HCT116 (cell line): ENCODE data around the gene TRIM9. TPM values are rescaled to one million over a fixed set of nuclear protein-coding genes. Genes with fewer than 3 reads are reported as not detected.

Source experiments
- ATAC-seq: fragments of 200-7000 bp; cut with Tn5 transposase; 2 replicates; pipeline ENCODE4 v1.9.1; 2020; ENCODE audit warnings: mild to moderate bottlenecking, moderate library complexity
- BruUV-seq: library from RNA; stranded (reverse); fragments of 400-500 nt; replicated peaks from 2 replicates; lab custom pipeline; 2021; lab: Mats Ljungman, UMichigan
- CTCF ChIA-PET: fragments of 300-600 bp; sonication (Branson Sonifier 250); formaldehyde crosslinking; loops from one replicate; lab custom pipeline; 2021; ENCODE audit warnings: antibody characterized with exemption; lab: Charles Lee
- POLR2A ChIA-PET: fragments of 300-600, 350-600 bp; sonication (Branson Sonifier 250); formaldehyde crosslinking; loops from one replicate; lab custom pipeline; 2021; ENCODE audit warnings: antibody characterized with exemption; lab: Charles Lee
- RAD21 ChIA-PET, 2 experiments: fragments of 300-600 bp; sonication (Branson Sonifier 250); formaldehyde crosslinking; loops; one replicate each; lab custom pipeline; 2023; ENCODE audit warnings: low total read pairs in 2 of 2; ENCODE audit not compliant: uncharacterized antibody in 2 of 2, unreplicated experiment in 2 of 2, low non-redundant PET in 1 of 2; lab: Charles Lee
- DNase-seq: peaks from one replicate; pipeline ENCODE4 v3.0.0-alpha.2; 2010; ENCODE audit warnings: low read depth, low spot score
- H2AFZ ChIP-seq: fragments of 200-600 bp; shearing (Covaris generic), sonication (generic); 2 replicates; pipeline ENCODE4 v1.6.1; 2017; ENCODE audit warnings: low read depth, mixed run types, mixed read lengths, antibody characterized with exemption, low read length; ENCODE audit not compliant: poor library complexity, severe bottlenecking
- H3K27ac ChIP-seq: 2 replicates; pipeline ENCODE4 v1.5.1; 2012; ENCODE audit warnings: low read depth, low read length
- H3K27me3 ChIP-seq: fragments of 200-600 bp; sonication (generic); 2 replicates; pipeline ENCODE4 v1.6.1; 2016; ENCODE audit warnings: mixed run types, low read length, mixed read lengths; ENCODE audit not compliant: insufficient read depth
- H3K36me3 ChIP-seq, 2 experiments: fragments of 200-500 bp in 1 of 2; fragments of 200-600 bp in 1 of 2; sonication (Bioruptor generic) in 1 of 2; sonication (generic) in 1 of 2; 2 replicates each; pipeline versions ENCODE4 v1.5.1 to v1.6.1; 2014 to 2016; ENCODE audit warnings: low read length in 2 of 2, inconsistent platforms in 1 of 2, mixed read lengths in 1 of 2, mixed run types in 1 of 2; ENCODE audit not compliant: insufficient read depth in 2 of 2, control insufficient read depth in 1 of 2
- H3K4me1 ChIP-seq, 2 experiments: fragments of 200-600 bp in 1 of 2; sonication (generic) in 1 of 2; 2 replicates each; pipeline versions ENCODE4 v1.5.1 to v1.6.1; 2012 to 2017; ENCODE audit warnings: low read length in 2 of 2, inconsistent platforms in 1 of 2, mild to moderate bottlenecking in 1 of 2, mixed read lengths in 1 of 2, mixed run types in 1 of 2, moderate library complexity in 1 of 2; ENCODE audit not compliant: insufficient read depth in 2 of 2, control insufficient read depth in 1 of 2
- H3K4me2 ChIP-seq: fragments of 200-600 bp; sonication (generic); 2 replicates; pipeline ENCODE4 v1.6.1; 2017; ENCODE audit warnings: mixed run types, low read length, mixed read lengths
- H3K4me3 ChIP-seq, 2 experiments: fragments of 200-600 bp in 1 of 2; sonication (generic) in 1 of 2; replicated peaks in 1 of 2; 2 replicates each; pipeline ENCODE4 v1.5.1; 2011 to 2016; ENCODE audit warnings: low read length in 2 of 2, control low read depth in 1 of 2, low read depth in 1 of 2, mild to moderate bottlenecking in 1 of 2, mixed read lengths in 1 of 2, mixed run types in 1 of 2
- H3K79me2 ChIP-seq: fragments of 200-600 bp; sonication (generic); 2 replicates; pipeline ENCODE4 v1.6.1; 2017; ENCODE audit warnings: mild to moderate bottlenecking, mixed run types, low read length, moderate library complexity, mixed read lengths; ENCODE audit not compliant: insufficient read depth
- H3K9ac ChIP-seq: fragments of 200-600 bp; sonication (generic); 2 replicates; pipeline ENCODE4 v1.6.1; 2016; ENCODE audit warnings: low read length, mixed read lengths
- H3K9me2 ChIP-seq: fragments of 200-600 bp; sonication (generic), shearing (Covaris generic); 2 replicates; pipeline ENCODE4 v1.6.1; 2017; ENCODE audit warnings: mixed run types, mild to moderate bottlenecking, moderate library complexity; ENCODE audit not compliant: insufficient read depth
- H3K9me3 ChIP-seq, 2 experiments: fragments of 200-500 bp in 1 of 2; fragments of 200-600 bp in 1 of 2; sonication (Bioruptor generic) in 1 of 2; sonication (generic) in 1 of 2; 2 replicates each; pipeline ENCODE4 v1.6.1; 2014 to 2017; ENCODE audit warnings: low read length in 2 of 2, mixed read lengths in 2 of 2, inconsistent platforms in 1 of 2, low read depth in 1 of 2, mild to moderate bottlenecking in 1 of 2, mixed run types in 1 of 2, moderate library complexity in 1 of 2; ENCODE audit not compliant: control insufficient read depth in 1 of 2, insufficient read depth in 1 of 2
- H4K20me1 ChIP-seq: fragments of 200-600 bp; sonication (generic), shearing (Covaris generic); 2 replicates; pipeline ENCODE4 v1.6.1; 2017; ENCODE audit warnings: mixed run types, mild to moderate bottlenecking, moderate library complexity; ENCODE audit not compliant: insufficient read depth
- CBX3 ChIP-seq: IDR thresholded peaks from 2 replicates; pipeline ENCODE4 v1.6.1; 2012; ENCODE audit warnings: low read depth
- EGR1 ChIP-seq: IDR thresholded peaks from 2 replicates; pipeline ENCODE4 v1.6.1; 2012; ENCODE audit warnings: low read depth
- ELF1 ChIP-seq: IDR thresholded peaks from 2 replicates; pipeline ENCODE4 v1.6.1; 2012; ENCODE audit warnings: low read depth, borderline replicate concordance
- EZH2 ChIP-seq: fragments of 200-600 bp; sonication (generic); IDR thresholded peaks from 2 replicates; pipeline ENCODE4 v1.6.1; 2017; ENCODE audit warnings: antibody characterized with exemption, mixed run types
- EZH2phosphoT487 ChIP-seq: fragments of 200-600 bp; IDR thresholded peaks from 2 replicates; pipeline ENCODE4 v1.6.1; 2018; ENCODE audit warnings: antibody characterized with exemption, borderline replicate concordance
- FOSL1 ChIP-seq: IDR thresholded peaks from 2 replicates; pipeline ENCODE4 v1.6.1; 2012; ENCODE audit warnings: low read depth
- JUND ChIP-seq: IDR thresholded peaks from 2 replicates; pipeline ENCODE4 v1.6.1; 2012
- SIN3A ChIP-seq: IDR thresholded peaks from 2 replicates; pipeline ENCODE4 v1.6.1; 2012; ENCODE audit warnings: low read depth
- SP1 ChIP-seq: IDR thresholded peaks from 2 replicates; pipeline ENCODE4 v1.6.1; 2012; ENCODE audit warnings: low read depth
- SRF ChIP-seq: IDR thresholded peaks from 2 replicates; pipeline ENCODE4 v1.6.1; 2012; ENCODE audit warnings: low read depth
- TCF7L2 ChIP-seq: IDR thresholded peaks from 2 replicates; pipeline ENCODE4 v1.7.0; 2011; ENCODE audit warnings: borderline replicate concordance, inconsistent platforms; ENCODE audit not compliant: insufficient read depth, insufficient read length; ENCODE audit errors: extremely low read depth
- YY1 ChIP-seq: IDR thresholded peaks from 2 replicates; pipeline ENCODE4 v1.6.1; 2011; ENCODE audit warnings: low read length, low read depth, moderate library complexity, mild to moderate bottlenecking; ENCODE audit not compliant: insufficient replicate concordance; ENCODE audit errors: extremely low read depth
- ZFX ChIP-seq: fragments of 450-650 bp; IDR thresholded peaks from 2 replicates; pipeline ENCODE4 v1.6.1; 2017
- ZNF274 ChIP-seq: fragments of 200-500 bp; sonication (Bioruptor generic); IDR thresholded peaks from 2 replicates; pipeline ENCODE4 v1.6.1; 2014; ENCODE audit warnings: mild to moderate bottlenecking, low read depth, low read length, inconsistent platforms
- intact Hi-C: fragments of 100-400 bp; cut with micrococcal nuclease; formaldehyde crosslinking; loops from 2 replicates; pipeline ENCODE4 v1.10.0; 2022
- total RNA-seq: library from RNA; stranded (reverse); gene quantifications from one replicate; pipeline ENCODE4 v1.2.1, GENCODE V29; 2021; ENCODE audit not compliant: unreplicated experiment
- TF ChIP-seq, protein P1 (sequence below): IDR thresholded peaks from 2 replicates; pipeline ENCODE4 v1.6.1; 2012; ENCODE audit warnings: low read depth
- TF ChIP-seq, protein P2 (sequence below): IDR thresholded peaks from 2 replicates; pipeline ENCODE4 v1.6.1; 2012
- TF ChIP-seq, protein P3 (sequence below): IDR thresholded peaks from 2 replicates; pipeline ENCODE4 v1.6.1; 2012
- TF ChIP-seq, protein P4 (sequence below): IDR thresholded peaks from 2 replicates; pipeline ENCODE4 v1.6.1; 2011; ENCODE audit warnings: mild to moderate bottlenecking, low read length, moderate library complexity; ENCODE audit not compliant: insufficient replicate concordance; ENCODE audit errors: extremely low read depth
- TF ChIP-seq, protein P5 (sequence below), 3 experiments: fragments of 200-600 bp in 1 of 3; sonication (generic) in 1 of 3; IDR thresholded peaks in 2 of 3; conservative IDR thresholded peaks in 1 of 3; 2 replicates each; pipeline ENCODE4 v1.5.1; 2012 to 2017; ENCODE audit warnings: low read depth in 2 of 3, low read length in 2 of 3, antibody characterized with exemption in 1 of 3, borderline replicate concordance in 1 of 3, control low read depth in 1 of 3, mild to moderate bottlenecking in 1 of 3, mixed read lengths in 1 of 3, mixed run types in 1 of 3, moderate library complexity in 1 of 3; ENCODE audit not compliant: insufficient read depth in 1 of 3

Gene TRIM9
- total RNA-seq, 1 experiment from 2014 or later: 4.6 TPM

DNA sequence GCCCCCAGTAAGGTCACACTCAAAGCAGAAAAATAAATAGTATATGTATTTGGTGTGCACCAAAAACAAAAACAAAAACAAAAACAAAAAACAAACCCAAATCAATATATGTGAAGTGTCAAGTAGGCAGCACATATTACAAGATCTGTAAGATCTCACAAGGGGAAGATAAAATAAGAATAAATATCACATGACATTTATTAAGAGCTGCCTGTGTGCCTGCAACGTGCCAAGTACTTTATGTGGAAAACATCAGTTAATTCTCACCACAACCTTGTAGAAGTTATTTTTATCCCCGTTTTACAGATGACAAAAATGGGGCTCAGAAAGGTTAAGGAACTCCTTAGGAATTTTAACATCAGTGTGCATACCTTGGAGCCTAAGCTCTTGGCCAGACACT, 26.6 kb downstream of the TRIM9 start:
- no peaks in the 10 kb centered on the region for H4K20me1 ChIP-seq
- POLR2A ChIA-PET: no interaction called here
- BruUV-seq: no TSS peak
- no peak for ATAC-seq
- no peak for TF ChIP-seq ZNF274
- TF ChIP-seq YY1: no peak
- TF ChIP-seq CBX3: no peak
- no peak for TF ChIP-seq SP1
- TF ChIP-seq, protein P1, sequence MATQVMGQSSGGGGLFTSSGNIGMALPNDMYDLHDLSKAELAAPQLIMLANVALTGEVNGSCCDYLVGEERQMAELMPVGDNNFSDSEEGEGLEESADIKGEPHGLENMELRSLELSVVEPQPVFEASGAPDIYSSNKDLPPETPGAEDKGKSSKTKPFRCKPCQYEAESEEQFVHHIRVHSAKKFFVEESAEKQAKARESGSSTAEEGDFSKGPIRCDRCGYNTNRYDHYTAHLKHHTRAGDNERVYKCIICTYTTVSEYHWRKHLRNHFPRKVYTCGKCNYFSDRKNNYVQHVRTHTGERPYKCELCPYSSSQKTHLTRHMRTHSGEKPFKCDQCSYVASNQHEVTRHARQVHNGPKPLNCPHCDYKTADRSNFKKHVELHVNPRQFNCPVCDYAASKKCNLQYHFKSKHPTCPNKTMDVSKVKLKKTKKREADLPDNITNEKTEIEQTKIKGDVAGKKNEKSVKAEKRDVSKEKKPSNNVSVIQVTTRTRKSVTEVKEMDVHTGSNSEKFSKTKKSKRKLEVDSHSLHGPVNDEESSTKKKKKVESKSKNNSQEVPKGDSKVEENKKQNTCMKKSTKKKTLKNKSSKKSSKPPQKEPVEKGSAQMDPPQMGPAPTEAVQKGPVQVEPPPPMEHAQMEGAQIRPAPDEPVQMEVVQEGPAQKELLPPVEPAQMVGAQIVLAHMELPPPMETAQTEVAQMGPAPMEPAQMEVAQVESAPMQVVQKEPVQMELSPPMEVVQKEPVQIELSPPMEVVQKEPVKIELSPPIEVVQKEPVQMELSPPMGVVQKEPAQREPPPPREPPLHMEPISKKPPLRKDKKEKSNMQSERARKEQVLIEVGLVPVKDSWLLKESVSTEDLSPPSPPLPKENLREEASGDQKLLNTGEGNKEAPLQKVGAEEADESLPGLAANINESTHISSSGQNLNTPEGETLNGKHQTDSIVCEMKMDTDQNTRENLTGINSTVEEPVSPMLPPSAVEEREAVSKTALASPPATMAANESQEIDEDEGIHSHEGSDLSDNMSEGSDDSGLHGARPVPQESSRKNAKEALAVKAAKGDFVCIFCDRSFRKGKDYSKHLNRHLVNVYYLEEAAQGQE: no peak
- TF ChIP-seq, protein P2, sequence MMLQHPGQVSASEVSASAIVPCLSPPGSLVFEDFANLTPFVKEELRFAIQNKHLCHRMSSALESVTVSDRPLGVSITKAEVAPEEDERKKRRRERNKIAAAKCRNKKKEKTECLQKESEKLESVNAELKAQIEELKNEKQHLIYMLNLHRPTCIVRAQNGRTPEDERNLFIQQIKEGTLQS: no peak
- TF ChIP-seq FOSL1: no peak
- TF ChIP-seq SIN3A: no peak
- TF ChIP-seq TCF7L2: no peak
- no peak for TF ChIP-seq EGR1
- TF ChIP-seq, protein P3, sequence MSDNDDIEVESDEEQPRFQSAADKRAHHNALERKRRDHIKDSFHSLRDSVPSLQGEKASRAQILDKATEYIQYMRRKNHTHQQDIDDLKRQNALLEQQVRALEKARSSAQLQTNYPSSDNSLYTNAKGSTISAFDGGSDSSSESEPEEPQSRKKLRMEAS: no peak
- no peak for TF ChIP-seq EZH2phosphoT487
- TF ChIP-seq, protein P4, sequence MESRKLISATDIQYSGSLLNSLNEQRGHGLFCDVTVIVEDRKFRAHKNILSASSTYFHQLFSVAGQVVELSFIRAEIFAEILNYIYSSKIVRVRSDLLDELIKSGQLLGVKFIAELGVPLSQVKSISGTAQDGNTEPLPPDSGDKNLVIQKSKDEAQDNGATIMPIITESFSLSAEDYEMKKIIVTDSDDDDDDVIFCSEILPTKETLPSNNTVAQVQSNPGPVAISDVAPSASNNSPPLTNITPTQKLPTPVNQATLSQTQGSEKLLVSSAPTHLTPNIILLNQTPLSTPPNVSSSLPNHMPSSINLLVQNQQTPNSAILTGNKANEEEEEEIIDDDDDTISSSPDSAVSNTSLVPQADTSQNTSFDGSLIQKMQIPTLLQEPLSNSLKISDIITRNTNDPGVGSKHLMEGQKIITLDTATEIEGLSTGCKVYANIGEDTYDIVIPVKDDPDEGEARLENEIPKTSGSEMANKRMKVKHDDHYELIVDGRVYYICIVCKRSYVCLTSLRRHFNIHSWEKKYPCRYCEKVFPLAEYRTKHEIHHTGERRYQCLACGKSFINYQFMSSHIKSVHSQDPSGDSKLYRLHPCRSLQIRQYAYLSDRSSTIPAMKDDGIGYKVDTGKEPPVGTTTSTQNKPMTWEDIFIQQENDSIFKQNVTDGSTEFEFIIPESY: no peak
- TF ChIP-seq, protein P5, sequence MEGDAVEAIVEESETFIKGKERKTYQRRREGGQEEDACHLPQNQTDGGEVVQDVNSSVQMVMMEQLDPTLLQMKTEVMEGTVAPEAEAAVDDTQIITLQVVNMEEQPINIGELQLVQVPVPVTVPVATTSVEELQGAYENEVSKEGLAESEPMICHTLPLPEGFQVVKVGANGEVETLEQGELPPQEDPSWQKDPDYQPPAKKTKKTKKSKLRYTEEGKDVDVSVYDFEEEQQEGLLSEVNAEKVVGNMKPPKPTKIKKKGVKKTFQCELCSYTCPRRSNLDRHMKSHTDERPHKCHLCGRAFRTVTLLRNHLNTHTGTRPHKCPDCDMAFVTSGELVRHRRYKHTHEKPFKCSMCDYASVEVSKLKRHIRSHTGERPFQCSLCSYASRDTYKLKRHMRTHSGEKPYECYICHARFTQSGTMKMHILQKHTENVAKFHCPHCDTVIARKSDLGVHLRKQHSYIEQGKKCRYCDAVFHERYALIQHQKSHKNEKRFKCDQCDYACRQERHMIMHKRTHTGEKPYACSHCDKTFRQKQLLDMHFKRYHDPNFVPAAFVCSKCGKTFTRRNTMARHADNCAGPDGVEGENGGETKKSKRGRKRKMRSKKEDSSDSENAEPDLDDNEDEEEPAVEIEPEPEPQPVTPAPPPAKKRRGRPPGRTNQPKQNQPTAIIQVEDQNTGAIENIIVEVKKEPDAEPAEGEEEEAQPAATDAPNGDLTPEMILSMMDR (IDR thresholded peaks at IDR 0.05 in 2 of 3, conservative IDR thresholded peaks at IDR 0.05 in 1 of 3; ENCODE audit: borderline replicate concordance in 1 of 3, insufficient read depth in 1 of 3, low read depth in 2 of 3, low read length in 2 of 3): no peak
- TF ChIP-seq ELF1: no peak
- TF ChIP-seq JUND: no peak
- TF ChIP-seq SRF: no peak
- no peak for TF ChIP-seq EZH2
- no peak for TF ChIP-seq ZFX
- TF ChIP-seq, all 23 proteins: peak for 0
- H3K27ac ChIP-seq: no peak overlapping the region
- no peaks in the 10 kb centered on the region for H3K79me2 ChIP-seq
- no peak overlapping the region for H3K4me2 ChIP-seq
- no peaks in the 10 kb centered on the region for H3K4me1 ChIP-seq
- no peaks in the 10 kb centered on the region for H3K27me3 ChIP-seq
- DNase-seq: no peak
- ChIA-PET CTCF (no interaction called here), RAD21 (no interaction called here)
- intact Hi-C loops: no loop called here
- no peaks in the 10 kb centered on the region for H3K9me2 ChIP-seq
- no peak overlapping the region for H2AFZ ChIP-seq
- no peak overlapping the region for H3K9ac ChIP-seq
- no peaks in the 10 kb centered on the region for H3K9me3 ChIP-seq
- no peaks in the 10 kb centered on the region for H3K36me3 ChIP-seq
- no peak overlapping the region for H3K4me3 ChIP-seq
